SH-SY5Y (cell line): Measurements from ENCODE around the gene HMGCLL1.

Experiments
- GATA2 ChIP-seq: IDR thresholded peaks from 2 replicates; pipeline ENCODE4 v1.6.1; 2011; ENCODE audit warnings: mild to moderate bottlenecking, low read depth, low read length
- GATA3 ChIP-seq: IDR thresholded peaks from 2 replicates; pipeline ENCODE4 v1.6.1; 2011; ENCODE audit warnings: low read depth, mild to moderate bottlenecking, low read length, moderate library complexity

- no peak for TF ChIP-seq GATA2
- no peak for TF ChIP-seq GATA3
Observed at GRCh38 chr6:55518529-55519060, 60.4 kb downstream of the HMGCLL1 start.
